HUDEP-2 (cell line): ENCODE results near the gene CNN2.

Source experiments
- DNase-seq, 76 experiments: peaks; one replicate each; lab custom pipeline; 2025; ENCODE audit not compliant: unreplicated experiment in 76 of 76; lab: John Stamatoyannopoulos, UW

The CNN2 gene

GRCh38 chr19:1025960-1026782, at the start of gene CNN2:
Gene CNN2, plus strand, starts transcription at chr19:1026608. Its CDS starts 54 bp downstream, at chr19:1026662.
- DNase-seq: peak in 50 of 76 experiments; percentile 20 to 79 (median 58)

GRCh38 chr19:977058-977464, 49.3 kb upstream of the CNN2 start:
- no peak for DNase-seq

- DNase-seq: no peak
Measured at GRCh38 chr19:979318-979741, 47.1 kb upstream of the CNN2 start.

GRCh38 chr19:980133-980998, 46.0 kb upstream of the CNN2 start:
- peak in 1 of 76 experiments; percentile 14 for DNase-seq

GRCh38 chr19:982567-983170, 43.7 kb upstream of the CNN2 start:
- peak in 57 of 76 experiments; percentile 11 to 86 (median 65) for DNase-seq

GRCh38 chr19:984165-984967, 42.0 kb upstream of the CNN2 start, which contains the start of gene WDR18:
Gene WDR18, plus strand, starts transcription at chr19:984345. Its CDS starts 9 bp downstream, at chr19:984354.
- DNase-seq: peak in 70 of 76 experiments; percentile 51 to 96 (median 89)

DNA sequence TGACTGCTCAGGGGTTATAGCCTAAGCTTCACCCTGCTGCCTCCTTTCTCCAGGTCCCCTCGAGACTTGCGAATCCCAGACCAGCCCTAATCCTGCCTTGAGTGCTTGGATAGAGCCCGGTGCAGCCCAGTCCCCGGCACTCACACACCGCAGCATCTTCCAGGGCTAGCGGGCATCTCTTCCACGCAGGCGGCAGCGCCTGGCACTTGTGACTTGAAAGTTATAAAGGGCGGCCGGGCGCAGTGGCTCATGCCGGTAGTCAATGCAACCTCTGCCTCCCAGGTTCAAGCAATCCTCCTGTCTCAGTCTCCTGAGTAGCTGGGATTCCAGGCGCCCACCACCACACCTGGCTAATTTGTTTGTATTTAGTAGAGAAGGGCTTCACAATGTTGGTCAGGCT, 40.3 kb upstream of the CNN2 start:
- no peak for DNase-seq

- DNase-seq: no peak
Measured at GRCh38 chr19:988081-988480, 38.3 kb upstream of the CNN2 start.

- no peak for DNase-seq
Measured at GRCh38 chr19:988510-988909, 37.9 kb upstream of the CNN2 start.

DNA sequence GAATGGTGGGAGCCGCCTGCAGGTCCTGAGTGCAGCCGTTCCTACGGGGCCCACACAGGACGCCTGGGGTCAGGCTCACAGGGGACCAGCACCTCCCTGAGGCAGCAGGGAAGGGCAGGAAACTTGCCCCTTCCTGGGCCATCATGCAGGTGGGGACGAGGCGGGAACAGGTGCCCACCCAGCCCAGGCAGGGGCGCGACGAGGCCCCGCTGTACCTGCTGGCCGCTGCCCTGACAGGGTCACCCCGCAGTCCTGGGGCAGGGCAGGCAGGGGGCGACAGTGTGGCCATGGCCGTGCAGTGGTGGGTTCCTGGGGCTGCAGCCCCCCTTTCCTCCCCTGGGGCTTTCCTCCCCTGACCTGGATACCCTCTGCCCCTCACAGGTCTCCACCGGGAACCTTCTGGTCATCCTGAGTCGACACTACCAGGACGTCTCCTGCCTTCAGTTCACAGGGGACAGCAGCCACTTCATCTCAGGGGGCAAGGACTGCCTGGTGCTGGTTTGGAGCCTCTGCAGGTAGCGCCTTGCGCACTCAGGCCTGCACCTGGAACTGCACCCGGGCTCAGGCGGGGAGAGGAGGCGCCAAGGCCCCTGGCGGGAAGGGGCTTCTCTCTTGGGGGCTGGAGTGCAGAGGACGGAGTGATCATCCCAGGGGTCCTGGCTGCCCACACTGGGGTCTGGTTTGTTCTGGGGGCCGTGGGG, 36.9 kb upstream of the CNN2 start:
- DNase-seq: no peak

GRCh38 chr19:990119-990571, 36.3 kb upstream of the CNN2 start:
- DNase-seq: no peak

DNA sequence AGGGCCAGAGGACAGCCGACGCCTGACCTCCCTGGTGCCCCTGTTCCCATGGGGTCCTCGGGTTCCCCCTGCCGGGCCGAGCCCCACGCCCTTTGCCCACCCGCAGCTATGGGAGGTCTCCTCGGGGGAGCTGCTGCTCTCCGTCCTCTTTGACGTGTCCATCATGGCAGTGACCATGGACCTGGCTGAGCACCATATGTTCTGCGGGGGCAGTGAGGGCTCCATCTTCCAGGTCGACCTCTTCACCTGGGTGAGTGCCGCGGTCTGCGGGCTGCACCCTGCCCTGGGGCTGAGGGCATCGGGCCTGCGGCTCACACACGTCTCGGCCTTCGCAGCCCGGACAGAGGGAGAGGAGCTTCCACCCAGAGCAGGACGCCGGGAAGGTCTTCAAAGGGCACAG, 35.7 kb upstream of the CNN2 start:
- no peak for DNase-seq

- DNase-seq: peak in 55 of 76 experiments; percentile 8 to 92 (median 73)
Measured at GRCh38 chr19:991174-991931, 35.1 kb upstream of the CNN2 start.

DNA sequence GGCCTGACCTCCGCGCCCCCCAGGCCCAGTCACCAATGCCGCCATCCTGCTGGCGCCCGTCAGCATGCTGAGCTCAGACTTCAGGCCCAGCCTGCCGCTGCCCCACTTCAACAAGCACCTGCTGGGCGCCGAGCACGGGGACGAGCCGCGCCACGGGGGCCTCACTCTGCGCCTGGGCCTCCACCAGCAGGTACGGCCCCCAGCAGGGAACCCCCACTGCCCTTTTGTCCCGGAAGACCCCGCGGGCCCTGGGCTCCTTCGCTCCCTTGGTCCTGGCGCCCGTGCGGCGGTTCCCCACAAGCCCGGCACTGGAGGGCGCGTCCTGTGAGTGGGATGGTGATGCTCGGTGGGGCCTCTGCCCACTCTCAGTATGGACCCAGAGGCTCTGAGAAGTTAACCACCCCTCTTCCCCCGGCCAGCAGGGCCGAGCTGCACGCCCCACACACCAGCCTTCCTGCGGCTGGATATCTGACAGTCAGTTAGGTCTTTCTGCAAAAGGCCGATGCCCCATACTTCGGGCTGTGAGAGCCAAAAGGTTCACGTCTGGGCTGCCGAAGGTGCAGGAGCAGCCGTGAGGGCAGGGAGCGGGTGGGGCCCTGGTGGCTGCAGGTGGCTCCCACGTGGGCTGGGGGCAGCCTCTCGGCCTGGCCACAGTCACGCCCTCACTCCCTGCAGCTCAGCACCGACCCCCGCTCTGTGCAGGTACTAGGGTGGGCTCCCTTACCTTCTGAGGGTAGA, 34.3 kb upstream of the CNN2 start:
- DNase-seq: no peak

GRCh38 chr19:992670-993055, 33.7 kb upstream of the CNN2 start:
- no peak for DNase-seq

GRCh38 chr19:993361-993830, 33.0 kb upstream of the CNN2 start:
- DNase-seq: no peak

DNA sequence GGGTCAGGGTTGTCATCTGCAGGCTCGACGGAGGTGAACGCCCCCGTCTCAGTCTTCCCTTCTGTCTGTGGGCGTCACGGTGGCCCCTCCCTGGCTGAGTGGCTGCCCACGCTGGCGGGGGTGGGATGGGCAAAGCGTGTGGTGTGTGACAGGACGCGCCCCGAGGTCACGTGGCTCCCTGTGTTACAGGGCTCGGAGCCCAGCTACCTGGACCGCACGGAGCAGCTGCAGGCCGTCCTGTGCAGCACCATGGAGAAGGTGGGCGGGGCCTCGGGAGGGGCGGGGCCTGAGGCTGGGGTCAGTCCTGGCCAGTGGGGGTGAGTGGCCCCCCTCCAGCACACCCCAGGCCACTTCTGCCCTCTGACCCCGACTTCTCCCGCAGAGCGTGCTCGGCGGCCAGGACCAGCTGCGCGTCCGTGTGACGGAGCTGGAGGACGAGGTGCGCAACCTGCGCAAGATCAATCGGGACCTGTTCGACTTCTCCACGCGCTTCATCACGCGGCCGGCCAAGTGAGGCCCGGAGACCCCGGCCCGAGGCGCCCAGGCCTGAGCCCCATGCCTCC, 32.5 kb upstream of the CNN2 start:
- peak in 1 of 76 experiments; percentile 9 for DNase-seq

DNA sequence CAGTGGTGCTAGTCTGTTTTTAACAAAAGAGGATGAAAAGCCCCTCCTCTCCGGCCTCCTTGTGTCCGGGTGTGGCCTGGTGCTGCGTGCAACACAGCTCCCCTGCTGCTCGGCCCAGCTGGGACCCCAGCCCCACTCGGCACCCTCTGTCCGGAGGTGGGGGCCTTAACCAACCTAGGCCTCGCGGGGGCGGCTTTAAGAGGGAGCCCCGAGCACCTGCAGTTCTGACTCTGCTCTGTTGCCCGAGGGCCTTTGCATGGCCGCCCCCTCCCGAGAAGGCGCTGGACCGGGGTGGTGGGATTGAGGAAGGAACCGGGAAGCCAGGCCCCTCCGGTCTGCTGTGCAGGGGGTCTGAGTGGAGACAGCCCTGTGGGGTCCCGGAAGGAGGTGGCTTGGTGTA, 31.9 kb upstream of the CNN2 start:
- no peak for DNase-seq
